ENCODE measurements around the gene SPAG4. TPM values are rescaled to one million over a fixed set of nuclear protein-coding genes. Genes with fewer than 3 reads are reported as not detected.

Gene SPAG4
- total RNA-seq, 1 experiment from 2014 or later, result 14.1 TPM

GRCh38 chr20:35618263-35619131 is 2.9 kb downstream of the SPAG4 start:
- no peak for TF ChIP-seq EZH2 (IDR thresholded peaks at IDR 0.05; ENCODE audit: low read depth)
- no peak for TF ChIP-seq CTCF (conservative IDR thresholded peaks at IDR 0.05)
- Histone ChIP-seq H4K20me1 (ENCODE audit: insufficient read depth) (no peaks in the 10 kb centered on the region), H3K79me2 (ENCODE audit: low read depth) (peaks cover 11% of the 10 kb centered on the region), H3F3A (ENCODE audit: insufficient read depth, low read depth) (peaks cover 54% of the 10 kb centered on the region), H3K4me1 (replicated peaks; ENCODE audit: insufficient read depth) (peaks cover 22% of the 10 kb centered on the region), H3K4me2 (peak overlapping the region; percentile 100), H3K4me3 (peak overlapping the region; percentile 61), H3K9me3 (ENCODE audit: insufficient read depth, low read depth) (no peaks in the 10 kb centered on the region), H3K27me3 (ENCODE audit: insufficient read depth, low read depth) (no peaks in the 10 kb centered on the region), H3K9me2 (ENCODE audit: insufficient read depth) (no peaks in the 10 kb centered on the region), H3K27ac (no peak overlapping the region), H3K36me3 (ENCODE audit: low read depth) (no peaks in the 10 kb centered on the region), H2AFZ (peak overlapping the region; percentile 75; the same call in 1 of the 2 replicates)
- no TSS peak for BruUV-seq (replicated peaks)
- ChIA-PET CTCF (interaction anchor here (0.9 to 1.3 kb wide), 5 partner anchors 42 to 171 kb away, joined by 3 to 5 read pairs (median 3); partner anchors contain the start of genes CPNE1 and RBM12), POLR2A (ENCODE audit: unreplicated experiment) (interaction anchor here (0.6 to 1.2 kb wide), 5 partner anchors 43 to 440 kb away, joined by 3 to 11 read pairs (median 4); partner anchors contain the start of genes ERGIC3 and RBM39)
- peak in 1 of 2 experiments; percentile 51 for DNase-seq
- intact Hi-C loops (cut with micrococcal nuclease; ENCODE audit: unreplicated experiment), result loop anchor here (5.0 kb wide), 2 partner anchors 79 to 166 kb away; partner anchors contain the start of genes NFS1 and ROMO1

- Histone ChIP-seq H4K20me1 (ENCODE audit: insufficient read depth) (no peaks in the 10 kb centered on the region), H3K4me3 (peak overlapping the region; percentile 61), H3F3A (ENCODE audit: insufficient read depth, low read depth) (peaks cover 53% of the 10 kb centered on the region), H3K4me1 (replicated peaks; ENCODE audit: insufficient read depth) (peaks cover 22% of the 10 kb centered on the region), H3K36me3 (ENCODE audit: low read depth) (no peaks in the 10 kb centered on the region), H3K27me3 (ENCODE audit: insufficient read depth, low read depth) (no peaks in the 10 kb centered on the region), H3K79me2 (ENCODE audit: low read depth) (peaks cover 11% of the 10 kb centered on the region), H3K9me3 (ENCODE audit: insufficient read depth, low read depth) (no peaks in the 10 kb centered on the region), H2AFZ (peak overlapping the region; percentile 73), H3K4me2 (peak overlapping the region; percentile 100), H3K27ac (no peak overlapping the region), H3K9me2 (ENCODE audit: insufficient read depth) (no peaks in the 10 kb centered on the region)
- ChIA-PET CTCF (interaction anchor here (0.7 to 1.3 kb wide), 6 partner anchors 43 to 172 kb away, joined by 3 to 5 read pairs (median 3); partner anchors contain the start of genes CPNE1 and RBM12), POLR2A (ENCODE audit: unreplicated experiment) (interaction anchor here (0.7 to 1.2 kb wide), 5 partner anchors 43 to 153 kb away, joined by 3 to 11 read pairs (median 4); partner anchors contain the start of genes ERGIC3 and RBM39)
- DNase-seq, result peak; percentile 73 to 92
- peak; percentile 65; the same call in 1 of the 2 replicates for TF ChIP-seq CTCF (conservative IDR thresholded peaks at IDR 0.05)
- no peak for TF ChIP-seq EZH2 (IDR thresholded peaks at IDR 0.05; ENCODE audit: low read depth)
- intact Hi-C loops (cut with micrococcal nuclease; ENCODE audit: unreplicated experiment), result loop anchor here (5.0 kb wide), 2 partner anchors 78 to 167 kb away; partner anchors contain the start of genes NFS1 and ROMO1
- BruUV-seq (replicated peaks), result no TSS peak
Observed at GRCh38 chr20:35619196-35620095, 3.8 kb downstream of the SPAG4 start.

All from PC-9 (cell line).